Activated CD4-positive, alpha-beta T cell treated with anti-CD3 and anti-CD28 coated beads, Interleukin-2, amount 50 U/mL, for 48 hours (primary cell): ENCODE data around the gene TERB1.

Experiments
- DNase-seq, 2 experiments: peaks; one replicate each; pipeline ENCODE4 v3.0.0-alpha.2; 2020

Gene TERB1

GRCh38 chr16:66741950-66742808 is 59.2 kb downstream of the TERB1 start:
- no peak for DNase-seq

GRCh38 chr16:66741169-66741900 is 60.0 kb downstream of the TERB1 start:
- DNase-seq: no peak

GRCh38 chr16:66740533-66740932 is 60.9 kb downstream of the TERB1 start:
- no peak for DNase-seq

GRCh38 chr16:66740010-66740409 is 61.4 kb downstream of the TERB1 start:
- peak; percentile 25 to 49 for DNase-seq

- DNase-seq: no peak
Observed at GRCh38 chr16:66735891-66736290, 65.5 kb downstream of the TERB1 start.

GRCh38 chr16:66731101-66731500 is 70.3 kb downstream of the TERB1 start:
- DNase-seq: no peak

- no peak for DNase-seq
Observed at GRCh38 chr16:66728804-66729203, 72.6 kb downstream of the TERB1 start.

GRCh38 chr16:66728117-66728787 is 73.1 kb downstream of the TERB1 start:
- no peak for DNase-seq

GRCh38 chr16:66720766-66721165 is 80.6 kb downstream of the TERB1 start:
- DNase-seq: no peak

GRCh38 chr16:66719246-66719645 is 82.1 kb downstream of the TERB1 start:
- DNase-seq: no peak

GRCh38 chr16:66717776-66718175 is 83.6 kb downstream of the TERB1 start:
- DNase-seq: no peak

- peak; percentile 19 to 30 for DNase-seq
Observed at GRCh38 chr16:66717112-66717675, 84.2 kb downstream of the TERB1 start.

- DNase-seq: no peak
Observed at GRCh38 chr16:66714654-66715307, 86.6 kb downstream of the TERB1 start.

- no peak for DNase-seq
Observed at GRCh38 chr16:66714062-66714461, 87.3 kb downstream of the TERB1 start.

GRCh38 chr16:66713076-66713475 is 88.3 kb downstream of the TERB1 start:
- DNase-seq: no peak

GRCh38 chr16:66712512-66712911 is 88.9 kb downstream of the TERB1 start:
- no peak for DNase-seq

- no peak for DNase-seq
Observed at GRCh38 chr16:66711581-66711980, 89.8 kb downstream of the TERB1 start.

- DNase-seq: no peak
Observed at GRCh38 chr16:66706506-66706880, 94.9 kb downstream of the TERB1 start.

- DNase-seq: no peak
Observed at GRCh38 chr16:66705790-66706505, 95.4 kb downstream of the TERB1 start.
